Thyroid gland (tissue), 4 donors: Measurements from ENCODE around the gene TNC.

Experiments used
- POLR2A ChIP-seq, 2 donors: fragments of 450-650 bp; IDR thresholded peaks; one replicate each; pipeline ENCODE4 v1.6.1; 2017; ENCODE audit warnings: antibody characterized with exemption in 2 of 2, mild to moderate bottlenecking in 2 of 2, moderate library complexity in 1 of 2
- TF ChIP-seq, protein P1 (sequence below), 6 experiments: fragments of 200-600 bp in 3 of 6; fragments of 450-650 bp in 3 of 6; sonication (generic) in 3 of 6; IDR thresholded peaks; one replicate each; pipeline ENCODE4 v1.5.1; 2016 to 2019; ENCODE audit warnings: antibody characterized with exemption in 6 of 6, mild to moderate bottlenecking in 2 of 6, inconsistent platforms in 1 of 6, moderate library complexity in 1 of 6

DNA sequence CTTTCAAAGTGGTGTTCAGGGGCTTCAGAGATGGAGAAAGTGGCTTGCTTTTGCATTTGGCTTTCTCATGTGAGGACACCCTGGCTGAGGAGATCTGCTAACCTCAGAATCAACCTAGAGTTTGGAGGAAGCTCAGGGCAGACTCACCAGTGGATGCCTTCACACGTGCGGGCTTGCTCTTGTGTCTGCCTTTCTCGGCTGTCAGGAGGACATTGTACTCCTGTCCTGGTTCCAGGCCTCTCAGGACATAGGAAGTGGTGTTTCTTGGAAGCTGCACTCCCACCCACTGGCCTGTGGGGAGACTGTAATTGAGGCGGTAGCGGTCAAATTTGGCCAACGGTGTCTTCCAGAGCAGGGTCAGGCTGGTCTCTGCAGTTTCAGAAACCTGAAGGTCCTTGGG, 44.5 kb downstream of the TNC start:
- TF ChIP-seq POLR2A (IDR thresholded peaks at IDR 0.05) = no peak
- TF ChIP-seq, protein P1, sequence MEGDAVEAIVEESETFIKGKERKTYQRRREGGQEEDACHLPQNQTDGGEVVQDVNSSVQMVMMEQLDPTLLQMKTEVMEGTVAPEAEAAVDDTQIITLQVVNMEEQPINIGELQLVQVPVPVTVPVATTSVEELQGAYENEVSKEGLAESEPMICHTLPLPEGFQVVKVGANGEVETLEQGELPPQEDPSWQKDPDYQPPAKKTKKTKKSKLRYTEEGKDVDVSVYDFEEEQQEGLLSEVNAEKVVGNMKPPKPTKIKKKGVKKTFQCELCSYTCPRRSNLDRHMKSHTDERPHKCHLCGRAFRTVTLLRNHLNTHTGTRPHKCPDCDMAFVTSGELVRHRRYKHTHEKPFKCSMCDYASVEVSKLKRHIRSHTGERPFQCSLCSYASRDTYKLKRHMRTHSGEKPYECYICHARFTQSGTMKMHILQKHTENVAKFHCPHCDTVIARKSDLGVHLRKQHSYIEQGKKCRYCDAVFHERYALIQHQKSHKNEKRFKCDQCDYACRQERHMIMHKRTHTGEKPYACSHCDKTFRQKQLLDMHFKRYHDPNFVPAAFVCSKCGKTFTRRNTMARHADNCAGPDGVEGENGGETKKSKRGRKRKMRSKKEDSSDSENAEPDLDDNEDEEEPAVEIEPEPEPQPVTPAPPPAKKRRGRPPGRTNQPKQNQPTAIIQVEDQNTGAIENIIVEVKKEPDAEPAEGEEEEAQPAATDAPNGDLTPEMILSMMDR (IDR thresholded peaks at IDR 0.05) = no peak
